OCI-LY3 (cell line): ENCODE data around the gene ERVFRD-1.
"Not testable (repeated sequence)": the region's sequence is repeated elsewhere in the genome, so short reads cannot be mapped to it uniquely, and the experiment has no call there.

Experiments
- H2AFZ ChIP-seq: fragments of 200-600, 300-600 bp; shearing (Covaris generic); 2 replicates; pipeline ENCODE4 v1.6.0; 2014; ENCODE audit warnings: antibody characterized with exemption, low read depth, low read length
- H3K27ac ChIP-seq: fragments of 200-600, 300-600 bp; sonication (generic); 2 replicates; pipeline ENCODE4 v1.5.1; 2014; ENCODE audit warnings: mild to moderate bottlenecking, low read length, moderate library complexity, mixed read lengths
- H3K27me3 ChIP-seq: fragments of 200-600, 300-600 bp; sonication (generic); 2 replicates; pipeline ENCODE4 v1.6.1; 2014; ENCODE audit warnings: low read depth, low read length, mixed read lengths
- H3K36me3 ChIP-seq: fragments of 200-600, 300-600 bp; sonication (generic); replicated peaks from 2 replicates; pipeline ENCODE3; 2014; ENCODE audit warnings: low read depth, low read length, mixed read lengths
- H3K4me1 ChIP-seq: fragments of 300-600, 200-600 bp; sonication (generic); 2 replicates; pipeline ENCODE4 v1.6.1; 2014; ENCODE audit warnings: low read length, mixed read lengths
- H3K4me2 ChIP-seq: fragments of 200-600, 300-600 bp; sonication (generic); 2 replicates; pipeline ENCODE4 v1.6.1; 2014; ENCODE audit warnings: low read length, mixed read lengths
- H3K4me3 ChIP-seq: fragments of 300-600, 200-600 bp; sonication (generic); 2 replicates; pipeline ENCODE4 v1.5.1; 2014; ENCODE audit warnings: antibody characterized with exemption, mild to moderate bottlenecking, low read length, moderate library complexity
- H3K79me2 ChIP-seq: fragments of 300-600, 200-600 bp; shearing (Covaris generic); 2 replicates; pipeline ENCODE4 v1.6.1; 2014; ENCODE audit warnings: mild to moderate bottlenecking, low read length, mixed read lengths
- H3K9ac ChIP-seq: fragments of 300-600, 200-600 bp; shearing (Covaris generic); 2 replicates; pipeline ENCODE4 v1.6.0; 2014; ENCODE audit warnings: mild to moderate bottlenecking, low read length, moderate library complexity
- H3K9me3 ChIP-seq: fragments of 200-600, 300-600 bp; shearing (Covaris generic); 2 replicates; pipeline ENCODE4 v1.6.1; 2014; ENCODE audit warnings: low read length, mixed read lengths; ENCODE audit not compliant: insufficient read depth
- H4K20me1 ChIP-seq: fragments of 200-600, 300-600 bp; sonication (generic); 2 replicates; pipeline ENCODE4 v1.6.1; 2016; ENCODE audit warnings: low read length, mixed read lengths; ENCODE audit not compliant: insufficient read depth
- CTCF ChIP-seq: fragments of 200-600, 300-600 bp; sonication (generic); IDR thresholded peaks from 2 replicates; pipeline ENCODE4 v1.5.1; 2014; ENCODE audit warnings: antibody characterized with exemption, low read length, low read depth
- EZH2phosphoT487 ChIP-seq: fragments of 200-600 bp; shearing (Covaris generic); IDR thresholded peaks from 2 replicates; pipeline ENCODE4 v1.6.1; 2018; ENCODE audit warnings: antibody characterized with exemption, mixed run types, low read depth

The ERVFRD-1 gene

GRCh38 chr6:11089695-11090094 is 21.8 kb downstream of the ERVFRD-1 start:
- no peaks in the 10 kb centered on the region for H3K9me3 ChIP-seq
- H3K9ac ChIP-seq: no peak overlapping the region
- H3K4me1 ChIP-seq: peaks cover 4% of the 10 kb centered on the region
- peaks cover 6% of the 10 kb centered on the region for H3K79me2 ChIP-seq
- H3K36me3 ChIP-seq: no peaks in the 10 kb centered on the region
- H2AFZ ChIP-seq: no peak overlapping the region
- no peaks in the 10 kb centered on the region for H4K20me1 ChIP-seq
- H3K27ac ChIP-seq: no peak overlapping the region
- no peak overlapping the region for H3K4me3 ChIP-seq
- TF ChIP-seq EZH2phosphoT487: no peak
- no peak for TF ChIP-seq CTCF
- H3K27me3 ChIP-seq: no peaks in the 10 kb centered on the region
- no peak overlapping the region for H3K4me2 ChIP-seq

- H3K27me3 ChIP-seq, H3K27ac ChIP-seq, H2AFZ ChIP-seq, H3K79me2 ChIP-seq, H3K4me3 ChIP-seq, H3K9me3 ChIP-seq, H3K4me1 ChIP-seq, H3K4me2 ChIP-seq, H4K20me1 ChIP-seq, H3K9ac ChIP-seq, H3K36me3 ChIP-seq: not testable (repeated sequence)
These were observed 24.2 kb downstream of the ERVFRD-1 start for GRCh38 chr6:11087141-11087812.

- Histone ChIP-seq H3K9ac (no peak overlapping the region), H4K20me1 (no peaks in the 10 kb centered on the region), H3K9me3 (no peaks in the 10 kb centered on the region), H3K79me2 (no peaks in the 10 kb centered on the region), H2AFZ (no peak overlapping the region), H3K36me3 (no peaks in the 10 kb centered on the region), H3K27me3 (no peaks in the 10 kb centered on the region), H3K4me2 (no peak overlapping the region), H3K27ac (no peak overlapping the region), H3K4me1 (no peaks in the 10 kb centered on the region), H3K4me3 (no peak overlapping the region)
- no peak for TF ChIP-seq CTCF
- TF ChIP-seq EZH2phosphoT487: no peak
These were observed 25.6 kb downstream of the ERVFRD-1 start for GRCh38 chr6:11085758-11086435.

- Histone ChIP-seq H4K20me1 (no peaks in the 10 kb centered on the region), H3K27ac (no peak overlapping the region), H3K27me3 (no peaks in the 10 kb centered on the region), H2AFZ (no peak overlapping the region), H3K4me1 (no peaks in the 10 kb centered on the region), H3K4me3 (no peak overlapping the region), H3K9me3 (no peaks in the 10 kb centered on the region), H3K9ac (no peak overlapping the region), H3K36me3 (no peaks in the 10 kb centered on the region), H3K4me2 (no peak overlapping the region), H3K79me2 (no peaks in the 10 kb centered on the region)
- no peak for TF ChIP-seq CTCF
- no peak for TF ChIP-seq EZH2phosphoT487
These were observed 27.6 kb downstream of the ERVFRD-1 start for GRCh38 chr6:11083956-11084355.
